ENCODE results near the gene IRX5.
A peak's percentile ranks its signal among the peaks of the same experiment; 100 is the strongest.

Gene IRX5

GRCh38 chr16:54934481-54935265 is 4.0 kb downstream of the IRX5 start:
- DNase-seq (ENCODE audit: low spot score), result no peak
- Mint-ChIP-seq H3K27ac (peak overlapping the region; percentile 60), H3K4me1 (ENCODE audit: low read depth) (peaks cover 9% of the 10 kb centered on the region), H3K27me3 (ENCODE audit: low read depth) (peaks cover 81% of the 10 kb centered on the region), H3K4me3 (peak overlapping the region; percentile 21), H3K9me3 (peaks cover 2% of the 10 kb centered on the region), H3K36me3 (ENCODE audit: low read depth) (peaks cover 14% of the 10 kb centered on the region)

DNA sequence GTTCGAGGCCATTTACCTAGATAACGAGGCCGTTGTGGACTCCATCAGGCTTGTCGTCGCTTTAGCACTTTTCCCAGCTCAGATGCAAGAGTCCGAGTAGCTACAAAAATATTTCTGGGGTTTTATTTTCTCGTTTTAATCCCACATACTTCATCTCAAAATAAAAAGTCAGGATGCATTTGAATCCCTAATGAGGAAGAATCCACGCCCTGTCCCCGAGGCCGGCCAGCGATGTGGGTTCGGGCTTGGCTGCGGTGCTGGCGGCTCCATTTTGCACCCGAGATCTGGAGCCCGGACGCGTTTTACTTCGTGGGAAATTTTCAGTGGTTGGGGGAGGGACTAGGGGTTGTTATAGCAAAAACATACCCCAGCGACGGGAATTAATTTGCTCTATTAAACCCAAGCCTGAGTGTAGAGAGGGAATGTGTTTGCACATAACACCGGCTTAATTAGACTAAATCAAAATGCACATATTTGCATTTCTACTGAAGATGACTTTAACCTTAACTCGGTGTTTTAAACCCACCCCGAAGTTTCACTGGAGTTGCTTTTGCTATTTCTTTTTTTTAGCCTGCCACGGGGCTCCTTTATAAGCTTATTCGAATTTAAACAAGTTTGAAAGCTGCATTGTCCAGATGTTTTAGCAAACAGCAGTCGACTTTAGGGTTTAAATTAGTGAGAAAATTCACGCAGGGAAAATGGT is 4.8 kb downstream of the IRX5 start:
- H3K36me3 Mint-ChIP-seq (ENCODE audit: low read depth), result peaks cover 11% of the 10 kb centered on the region
- H3K4me1 Mint-ChIP-seq (ENCODE audit: low read depth), result peaks cover 6% of the 10 kb centered on the region
- no peak overlapping the region for H3K4me3 Mint-ChIP-seq
- no peak overlapping the region for H3K27ac Mint-ChIP-seq
- H3K27me3 Mint-ChIP-seq (ENCODE audit: low read depth), result peaks cover 83% of the 10 kb centered on the region
- no peak for DNase-seq (ENCODE audit: low spot score)
- H3K9me3 Mint-ChIP-seq, result no peaks in the 10 kb centered on the region

DNA sequence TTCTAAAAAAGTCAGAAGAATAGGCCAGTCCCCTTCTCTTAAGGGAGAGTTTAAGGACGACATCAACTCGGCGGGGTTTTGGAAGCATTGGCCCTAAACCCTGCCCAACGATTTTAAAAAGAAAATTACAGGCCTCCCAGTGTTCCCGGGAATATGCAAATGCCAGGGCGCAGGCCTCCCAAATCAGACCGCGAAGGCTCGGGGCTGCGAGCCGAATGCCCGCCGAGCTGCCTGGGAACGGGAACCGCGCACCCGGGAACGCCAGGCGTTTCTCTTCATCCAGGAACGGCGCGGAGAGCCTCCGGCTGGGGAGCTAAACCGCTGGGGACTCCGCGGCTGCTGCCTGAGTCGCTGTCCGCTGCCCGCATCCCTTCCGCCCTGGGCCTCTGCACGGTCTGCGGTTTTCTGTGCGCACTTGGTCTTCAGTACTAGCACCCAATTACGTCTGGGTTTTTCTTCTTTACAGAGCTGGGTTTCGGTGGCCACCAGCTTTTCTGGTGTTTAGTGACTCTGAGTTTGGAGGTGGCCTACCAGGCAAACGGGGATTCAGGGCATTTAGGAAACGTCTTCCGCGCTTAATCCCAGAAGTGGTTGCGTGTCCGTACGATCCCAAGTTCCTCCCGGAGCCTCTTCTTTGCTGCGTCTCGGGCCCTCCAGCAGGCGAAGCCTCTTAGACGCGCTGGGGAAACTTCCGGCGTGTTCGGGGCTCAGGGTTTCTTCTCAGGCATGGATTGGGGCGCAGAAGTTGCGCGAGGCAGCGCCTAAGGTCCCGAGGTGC is 5.7 kb downstream of the IRX5 start:
- H3K27me3 Mint-ChIP-seq (ENCODE audit: low read depth), result peaks cover 89% of the 10 kb centered on the region
- H3K36me3 Mint-ChIP-seq (ENCODE audit: low read depth), result peaks cover 11% of the 10 kb centered on the region
- peak overlapping the region; percentile 74 for H3K27ac Mint-ChIP-seq
- no peaks in the 10 kb centered on the region for H3K9me3 Mint-ChIP-seq
- no peak for DNase-seq (ENCODE audit: low spot score)
- H3K4me3 Mint-ChIP-seq, result peak overlapping the region; percentile 56
- peaks cover 6% of the 10 kb centered on the region for H3K4me1 Mint-ChIP-seq (ENCODE audit: low read depth)

- Mint-ChIP-seq H3K36me3 (ENCODE audit: low read depth) (peaks cover 11% of the 10 kb centered on the region), H3K27me3 (ENCODE audit: low read depth) (peaks cover 87% of the 10 kb centered on the region), H3K4me3 (peak overlapping the region; percentile 56), H3K4me1 (ENCODE audit: low read depth) (peaks cover 6% of the 10 kb centered on the region), H3K27ac (peak overlapping the region; percentile 74), H3K9me3 (no peaks in the 10 kb centered on the region)
- DNase-seq (ENCODE audit: low spot score), result no peak
These were observed 6.5 kb downstream of the IRX5 start for GRCh38 chr16:54936979-54937670.

- peak overlapping the region; percentile 56 for H3K4me3 Mint-ChIP-seq
These were observed 7.1 kb downstream of the IRX5 start for GRCh38 chr16:54937671-54938211.

GRCh38 chr16:54938212-54939028 is 7.8 kb downstream of the IRX5 start:
- Mint-ChIP-seq H3K36me3 (ENCODE audit: low read depth) (peaks cover 7% of the 10 kb centered on the region), H3K4me1 (ENCODE audit: low read depth) (peaks cover 6% of the 10 kb centered on the region), H3K27ac (peak overlapping the region; percentile 60), H3K4me3 (peak overlapping the region; percentile 40), H3K9me3 (no peaks in the 10 kb centered on the region), H3K27me3 (ENCODE audit: low read depth) (peaks cover 87% of the 10 kb centered on the region)
- no peak for DNase-seq (ENCODE audit: low spot score)

More at GRCh38 chr16:54937671-54938211, 7.1 kb downstream of the IRX5 start:
- H3K4me1 Mint-ChIP-seq (ENCODE audit: low read depth), result peaks cover 6% of the 10 kb centered on the region
- no peaks in the 10 kb centered on the region for H3K9me3 Mint-ChIP-seq
- no peak for DNase-seq (ENCODE audit: low spot score)
- peaks cover 7% of the 10 kb centered on the region for H3K36me3 Mint-ChIP-seq (ENCODE audit: low read depth)
- peak overlapping the region; percentile 36 for H3K27ac Mint-ChIP-seq
- H3K27me3 Mint-ChIP-seq (ENCODE audit: low read depth), result peaks cover 85% of the 10 kb centered on the region

- peak overlapping the region; percentile 60 for H3K27ac Mint-ChIP-seq
- peaks cover 4% of the 10 kb centered on the region for H3K36me3 Mint-ChIP-seq (ENCODE audit: low read depth)
- H3K27me3 Mint-ChIP-seq (ENCODE audit: low read depth), result peaks cover 86% of the 10 kb centered on the region
- H3K4me1 Mint-ChIP-seq (ENCODE audit: low read depth), result peaks cover 4% of the 10 kb centered on the region
- H3K4me3 Mint-ChIP-seq, result peak overlapping the region; percentile 32
- H3K9me3 Mint-ChIP-seq, result no peaks in the 10 kb centered on the region
- no peak for DNase-seq (ENCODE audit: low spot score)
These were observed 8.3 kb downstream of the IRX5 start for GRCh38 chr16:54939029-54939346.

DNA sequence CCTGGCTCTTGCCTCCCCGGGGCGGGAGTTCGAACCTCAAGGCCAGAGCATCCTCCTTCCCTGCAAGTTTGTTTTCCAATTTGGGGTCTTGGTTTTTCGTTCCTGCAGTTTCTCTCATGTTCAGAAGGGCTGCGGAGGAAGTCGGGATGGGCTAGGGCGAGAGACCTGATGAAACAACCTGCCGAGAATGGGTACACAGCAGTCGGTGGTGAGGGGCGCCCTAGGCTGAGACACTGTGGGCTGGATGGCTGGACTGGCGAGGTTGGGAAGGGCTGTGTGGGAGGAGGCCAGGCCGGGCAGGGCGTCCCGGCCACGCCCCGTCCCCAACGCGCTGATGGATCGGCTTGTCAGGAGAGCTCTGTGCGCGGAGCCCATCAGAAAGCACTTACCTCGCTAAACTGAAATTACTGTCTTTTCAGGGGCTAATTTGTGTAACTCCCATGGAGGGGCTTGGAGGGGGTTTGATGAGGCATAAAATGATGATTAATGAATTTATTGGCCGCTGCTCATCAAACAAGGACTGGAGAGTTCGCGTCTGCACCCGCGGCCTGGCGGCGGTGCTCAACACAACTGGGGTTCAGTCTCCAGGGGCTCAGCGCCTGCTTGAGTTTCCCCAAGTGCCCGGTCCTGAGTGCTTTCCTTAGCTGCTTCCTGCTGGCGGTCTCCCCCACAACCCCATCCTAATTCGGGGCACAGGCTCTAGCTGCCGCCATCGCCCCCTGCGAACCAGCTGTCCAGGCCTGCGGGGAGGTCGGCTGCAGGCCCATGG is 9.0 kb downstream of the IRX5 start:
- no peaks in the 10 kb centered on the region for H3K9me3 Mint-ChIP-seq
- peaks cover 4% of the 10 kb centered on the region for H3K36me3 Mint-ChIP-seq (ENCODE audit: low read depth)
- H3K4me3 Mint-ChIP-seq, result no peak overlapping the region
- peaks cover 81% of the 10 kb centered on the region for H3K27me3 Mint-ChIP-seq (ENCODE audit: low read depth)
- no peak overlapping the region for H3K27ac Mint-ChIP-seq
- peaks cover 4% of the 10 kb centered on the region for H3K4me1 Mint-ChIP-seq (ENCODE audit: low read depth)
- DNase-seq (ENCODE audit: low spot score), result no peak

DNA sequence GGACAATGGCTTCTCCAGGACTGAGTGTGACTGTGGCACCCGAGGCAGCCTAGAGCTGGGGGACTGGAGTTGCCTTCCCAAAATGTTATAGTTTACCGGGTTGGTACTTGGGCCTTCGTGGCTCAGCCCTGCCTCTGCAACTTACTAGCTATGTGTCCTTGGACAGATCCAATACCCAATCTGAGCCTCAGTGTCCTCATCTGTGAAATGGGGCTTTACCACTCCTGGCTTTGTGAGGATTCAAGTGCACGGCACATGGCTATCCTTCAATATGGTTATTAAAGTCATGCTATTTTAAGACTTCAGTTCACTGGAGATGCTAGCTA is 9.6 kb downstream of the IRX5 start:
- Mint-ChIP-seq H3K36me3 (ENCODE audit: low read depth) (peaks cover 4% of the 10 kb centered on the region), H3K9me3 (no peaks in the 10 kb centered on the region), H3K4me3 (no peak overlapping the region), H3K27me3 (ENCODE audit: low read depth) (peaks cover 78% of the 10 kb centered on the region), H3K27ac (no peak overlapping the region), H3K4me1 (ENCODE audit: low read depth) (peaks cover 4% of the 10 kb centered on the region)
- no peak for DNase-seq (ENCODE audit: low spot score)

GRCh38 chr16:54942353-54942943 is 11.8 kb downstream of the IRX5 start:
- no peak overlapping the region for H3K4me3 Mint-ChIP-seq
- H3K36me3 Mint-ChIP-seq (ENCODE audit: low read depth), result no peaks in the 10 kb centered on the region
- H3K27ac Mint-ChIP-seq, result no peak overlapping the region
- no peak for DNase-seq (ENCODE audit: low spot score)
- no peaks in the 10 kb centered on the region for H3K4me1 Mint-ChIP-seq (ENCODE audit: low read depth)
- peaks cover 61% of the 10 kb centered on the region for H3K27me3 Mint-ChIP-seq (ENCODE audit: low read depth)
- H3K9me3 Mint-ChIP-seq, result no peaks in the 10 kb centered on the region

DNA sequence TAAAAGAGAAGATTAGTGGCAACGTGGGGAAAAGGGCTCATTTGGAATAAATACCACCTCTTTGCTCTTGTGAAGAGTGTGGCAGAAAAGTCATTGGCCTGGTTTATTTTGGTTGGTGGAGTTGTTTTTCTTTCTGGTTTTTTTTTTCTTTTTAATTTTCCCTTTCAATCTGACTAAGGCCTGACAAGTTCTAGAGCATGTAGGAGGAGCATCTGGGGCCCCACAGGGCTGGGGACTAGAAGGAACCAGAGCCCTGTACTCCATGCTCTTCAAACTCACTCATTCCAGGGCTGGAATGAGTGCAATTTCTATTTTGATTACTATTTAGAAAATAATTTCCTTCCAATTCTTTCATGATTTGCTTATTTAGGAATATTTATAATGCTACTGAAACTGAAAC is 13.3 kb downstream of the IRX5 start:
- Mint-ChIP-seq H3K36me3 (ENCODE audit: low read depth) (no peaks in the 10 kb centered on the region), H3K4me3 (no peak overlapping the region), H3K27ac (no peak overlapping the region), H3K27me3 (ENCODE audit: low read depth) (peaks cover 50% of the 10 kb centered on the region), H3K4me1 (ENCODE audit: low read depth) (no peaks in the 10 kb centered on the region), H3K9me3 (no peaks in the 10 kb centered on the region)
- DNase-seq (ENCODE audit: low spot score), result no peak

- Mint-ChIP-seq H3K36me3 (ENCODE audit: low read depth) (no peaks in the 10 kb centered on the region), H3K4me1 (ENCODE audit: low read depth) (no peaks in the 10 kb centered on the region), H3K27me3 (ENCODE audit: low read depth) (peaks cover 40% of the 10 kb centered on the region), H3K9me3 (no peaks in the 10 kb centered on the region), H3K27ac (no peak overlapping the region), H3K4me3 (no peak overlapping the region)
- DNase-seq (ENCODE audit: low spot score), result no peak
These were observed 14.4 kb downstream of the IRX5 start for GRCh38 chr16:54945063-54945462.
